Neuronal stem cell (in vitro differentiated cells): ENCODE results near the gene CLCN2.

Experiments
- DNase-seq: peaks from one replicate; pipeline ENCODE4 v3.0.0-alpha.2; 2013; ENCODE audit warnings: low spot score
- H2AFZ ChIP-seq: one replicate; pipeline ENCODE4 v1.6.1; 2013; ENCODE audit warnings: mild to moderate bottlenecking, low read length, inconsistent platforms
- H2AK5ac ChIP-seq: 2 replicates; pipeline ENCODE4 v1.6.1; 2013; ENCODE audit warnings: low read depth, mild to moderate bottlenecking, inconsistent platforms, low read length, moderate library complexity, mixed read lengths
- H2BK120ac ChIP-seq: 2 replicates; pipeline ENCODE4 v1.6.1; 2013; ENCODE audit warnings: low read depth, mild to moderate bottlenecking, inconsistent platforms, low read length, moderate library complexity, mixed read lengths
- H2BK12ac ChIP-seq: one replicate; pipeline ENCODE4 v1.6.1; 2013; ENCODE audit warnings: low read length, inconsistent platforms
- H2BK15ac ChIP-seq: 2 replicates; pipeline ENCODE4 v1.6.1; 2013; ENCODE audit warnings: mild to moderate bottlenecking, low read length, inconsistent platforms, mixed read lengths
- H2BK5ac ChIP-seq: one replicate; pipeline ENCODE4 v1.6.1; 2013; ENCODE audit warnings: inconsistent platforms, mild to moderate bottlenecking, low read length, moderate library complexity
- H3K14ac ChIP-seq: one replicate; pipeline ENCODE4 v1.6.1; 2013; ENCODE audit warnings: low read length, inconsistent platforms
- H3K18ac ChIP-seq: 2 replicates; pipeline ENCODE4 v1.6.1; 2013; ENCODE audit warnings: low read length, inconsistent platforms
- H3K23ac ChIP-seq: 2 replicates; pipeline ENCODE4 v1.6.1; 2013; ENCODE audit warnings: low read depth, mild to moderate bottlenecking, mixed read lengths, low read length, inconsistent platforms; ENCODE audit not compliant: poor library complexity
- H3K27ac ChIP-seq: replicated peaks from 3 replicates; pipeline ENCODE4 v1.5.1; 2013; ENCODE audit warnings: low read length, inconsistent platforms
- H3K27me3 ChIP-seq, 3 experiments: 2 replicates each; pipeline ENCODE4 v1.6.1; 2013; ENCODE audit warnings: low read length in 3 of 3, mild to moderate bottlenecking in 2 of 3, inconsistent platforms in 1 of 3, low read depth in 1 of 3, mixed read lengths in 1 of 3, moderate library complexity in 1 of 3; ENCODE audit not compliant: control insufficient read depth in 3 of 3, insufficient read depth in 3 of 3
- H3K36me3 ChIP-seq, 2 donors: replicated peaks in 1 of 2; 2 replicates each; pipeline ENCODE4 v1.6.1; 2013; ENCODE audit warnings: low read length in 2 of 2; ENCODE audit not compliant: control insufficient read depth in 2 of 2, insufficient read depth in 2 of 2
- H3K4ac ChIP-seq: 2 replicates; pipeline ENCODE4 v1.6.1; 2013; ENCODE audit warnings: inconsistent platforms, mild to moderate bottlenecking, low read length, moderate library complexity
- H3K4me1 ChIP-seq, 2 donors: 1 replicate in 1 of 2; 2 replicates in 1 of 2; pipeline ENCODE4 v1.6.1; 2013; ENCODE audit warnings: low read length in 2 of 2, low read depth in 1 of 2; ENCODE audit not compliant: control insufficient read depth in 2 of 2, insufficient read depth in 1 of 2
- H3K4me2 ChIP-seq: one replicate; pipeline ENCODE4 v1.6.1; 2013; ENCODE audit warnings: mild to moderate bottlenecking, low read length, inconsistent platforms; ENCODE audit not compliant: insufficient read depth, poor library complexity, severe bottlenecking
- H3K4me3 ChIP-seq, 2 donors: 2 replicates each; pipeline ENCODE4 v1.5.1; 2013; ENCODE audit warnings: low read length in 2 of 2, mild to moderate bottlenecking in 2 of 2, inconsistent platforms in 1 of 2, moderate library complexity in 1 of 2
- H3K79me1 ChIP-seq: one replicate; pipeline ENCODE4 v1.6.1; 2013; ENCODE audit warnings: low read depth, mild to moderate bottlenecking, inconsistent platforms, low read length, moderate library complexity
- H3K9ac ChIP-seq: one replicate; pipeline ENCODE4 v1.6.1; 2013; ENCODE audit warnings: mild to moderate bottlenecking, low read depth, low read length, inconsistent platforms; ENCODE audit not compliant: poor library complexity
- H3K9me3 ChIP-seq, 2 donors: replicated peaks in 1 of 2; 2 replicates each; pipeline versions ENCODE3 to v1.6.1; 2013; ENCODE audit warnings: low read length in 2 of 2, mild to moderate bottlenecking in 2 of 2, inconsistent platforms in 1 of 2, low read depth in 1 of 2, mixed read lengths in 1 of 2, moderate library complexity in 1 of 2; ENCODE audit not compliant: control insufficient read depth in 2 of 2, insufficient read depth in 1 of 2
- H4K8ac ChIP-seq: one replicate; pipeline ENCODE4 v1.6.1; 2013; ENCODE audit warnings: low read depth, mild to moderate bottlenecking, inconsistent platforms, low read length, moderate library complexity
- H4K91ac ChIP-seq: one replicate; pipeline ENCODE4 v1.6.1; 2013; ENCODE audit warnings: low read length, low read depth, mild to moderate bottlenecking, inconsistent platforms; ENCODE audit not compliant: poor library complexity
- WGBS, 2 donors: extraction: QIAGEN DNeasy Blood & Tissue Kit; methylation state at CpG; one replicate each; pipeline ENCODE4 v1.1.7; 2013; ENCODE audit warnings: missing lambda C conversion rate in 2 of 2, mixed read lengths in 1 of 2; ENCODE audit not compliant: insufficient read length in 2 of 2, insufficient replicate concordance in 1 of 2; ENCODE audit errors: extremely low coverage in 2 of 2; 5-methylcytosine and 5-hydroxymethylcytosine counted together

The CLCN2 gene

GRCh38 chr3:184378651-184379357, 17.4 kb upstream of the CLCN2 start:
- peak overlapping the region; percentile 10 for H2BK5ac ChIP-seq
- peak overlapping the region; percentile 78 for H2BK12ac ChIP-seq
- peaks cover 8 to 22% (median 18%) of the 10 kb centered on the region in 3 experiments for H3K27me3 ChIP-seq
- H3K4me3 ChIP-seq, result peak overlapping the region in 1 of 2 donors; percentile 49
- no peak overlapping the region for H4K91ac ChIP-seq
- peak overlapping the region; percentile 75 for H3K9ac ChIP-seq
- H3K14ac ChIP-seq, result peak overlapping the region; percentile 27
- no peak overlapping the region for H3K4ac ChIP-seq
- no peak overlapping the region for H3K27ac ChIP-seq
- no peak overlapping the region for H3K23ac ChIP-seq
- peak overlapping the region; percentile 95 for H2AK5ac ChIP-seq
- H2AFZ ChIP-seq, result peak overlapping the region; percentile 90
- H3K4me2 ChIP-seq, result no peak overlapping the region
- H3K79me1 ChIP-seq, result no peaks in the 10 kb centered on the region
- no CpG with 5 or more reads among the region's 10 CpGs for WGBS, 2 donors
- peaks cover 26 to 41% of the 10 kb centered on the region in 2 donors for H3K4me1 ChIP-seq
- H3K18ac ChIP-seq, result peak overlapping the region; percentile 82
- H2BK15ac ChIP-seq, result peak overlapping the region; percentile 64
- DNase-seq, result no peak
- H3K36me3 ChIP-seq, result peaks cover 0 to 8% of the 10 kb centered on the region in 2 donors
- H2BK120ac ChIP-seq, result no peak overlapping the region
- no peak overlapping the region for H4K8ac ChIP-seq
- H3K9me3 ChIP-seq, result no peaks in the 10 kb centered on the region

GRCh38 chr3:184377882-184378445, 16.6 kb upstream of the CLCN2 start, which contains the start of gene THPO:
TSS of gene THPO (minus strand) at chr3:184378207. CDS start at chr3:184376259, 1,948 bp downstream.
- peak within 1 kb of the TSS; percentile 90 for H2AFZ ChIP-seq
- peak within 1 kb of the TSS; percentile 78 for H2BK12ac ChIP-seq
- H2BK15ac ChIP-seq, result peak within 1 kb of the TSS; percentile 64
- no peak for DNase-seq
- H3K4me2 ChIP-seq, result no peak within 1 kb of the TSS
- no CpG with 5 or more reads among the region's 7 CpGs for WGBS, 2 donors
- H2AK5ac ChIP-seq, result peak within 1 kb of the TSS; percentile 95
- peaks cover 8 to 22% (median 18%) of the 10 kb centered on the region in 3 experiments for H3K27me3 ChIP-seq
- H3K79me1 ChIP-seq, result no peaks in the 10 kb centered on the region
- peak within 1 kb of the TSS; percentile 35 for H3K27ac ChIP-seq
- no peak within 1 kb of the TSS for H2BK120ac ChIP-seq
- no peaks in the 10 kb centered on the region for H3K9me3 ChIP-seq
- H3K4me1 ChIP-seq, result peaks cover 26 to 41% of the 10 kb centered on the region in 2 donors
- peak within 1 kb of the TSS; percentile 10 for H2BK5ac ChIP-seq
- H3K4me3 ChIP-seq, result peak within 1 kb of the TSS in 1 of 2 donors; percentile 49
- no peak within 1 kb of the TSS for H3K4ac ChIP-seq
- H3K14ac ChIP-seq, result no peak within 1 kb of the TSS
- H4K91ac ChIP-seq, result no peak within 1 kb of the TSS
- peak within 1 kb of the TSS; percentile 84 for H4K8ac ChIP-seq
- peak within 1 kb of the TSS; percentile 75 for H3K9ac ChIP-seq
- H3K36me3 ChIP-seq, result peaks cover 0 to 8% of the 10 kb centered on the region in 2 donors
- peak within 1 kb of the TSS; percentile 86 for H3K18ac ChIP-seq
- H3K23ac ChIP-seq, result no peak within 1 kb of the TSS

- no peak for DNase-seq
- no peak overlapping the region for H2BK5ac ChIP-seq
- H3K14ac ChIP-seq, result no peak overlapping the region
- H3K4me3 ChIP-seq, result peak overlapping the region in 1 of 2 donors; percentile 49
- H3K9me3 ChIP-seq, result no peaks in the 10 kb centered on the region
- no peak overlapping the region for H3K9ac ChIP-seq
- H2BK15ac ChIP-seq, result no peak overlapping the region
- no peaks in the 10 kb centered on the region for H3K79me1 ChIP-seq
- peak overlapping the region; percentile 90 for H2AFZ ChIP-seq
- H3K18ac ChIP-seq, result peak overlapping the region; percentile 86
- peaks cover 8 to 22% (median 18%) of the 10 kb centered on the region in 3 experiments for H3K27me3 ChIP-seq
- H3K36me3 ChIP-seq, result peaks cover 0 to 8% of the 10 kb centered on the region in 2 donors
- H3K4me2 ChIP-seq, result no peak overlapping the region
- WGBS, 2 donors, result no CpG with 5 or more reads among the region's 5 CpGs
- peaks cover 26 to 41% of the 10 kb centered on the region in 2 donors for H3K4me1 ChIP-seq
- H3K4ac ChIP-seq, result no peak overlapping the region
- no peak overlapping the region for H3K27ac ChIP-seq
- H2BK12ac ChIP-seq, result no peak overlapping the region
- H3K23ac ChIP-seq, result no peak overlapping the region
- H4K91ac ChIP-seq, result no peak overlapping the region
- H2AK5ac ChIP-seq, result peak overlapping the region; percentile 10
- H2BK120ac ChIP-seq, result no peak overlapping the region
- H4K8ac ChIP-seq, result peak overlapping the region; percentile 84
Measured at GRCh38 chr3:184377374-184377773, 16.0 kb upstream of the CLCN2 start.
